ENCODE measurements around the gene KRT86. TPM values are rescaled to one million over a fixed set of nuclear protein-coding genes. Genes with fewer than 3 reads are reported as not detected.

KRT86 gene
- total and polyA plus RNA-seq, 3 donors from 2014 or later, result 2.3 to 4.0 (median 3.2) TPM

DNA sequence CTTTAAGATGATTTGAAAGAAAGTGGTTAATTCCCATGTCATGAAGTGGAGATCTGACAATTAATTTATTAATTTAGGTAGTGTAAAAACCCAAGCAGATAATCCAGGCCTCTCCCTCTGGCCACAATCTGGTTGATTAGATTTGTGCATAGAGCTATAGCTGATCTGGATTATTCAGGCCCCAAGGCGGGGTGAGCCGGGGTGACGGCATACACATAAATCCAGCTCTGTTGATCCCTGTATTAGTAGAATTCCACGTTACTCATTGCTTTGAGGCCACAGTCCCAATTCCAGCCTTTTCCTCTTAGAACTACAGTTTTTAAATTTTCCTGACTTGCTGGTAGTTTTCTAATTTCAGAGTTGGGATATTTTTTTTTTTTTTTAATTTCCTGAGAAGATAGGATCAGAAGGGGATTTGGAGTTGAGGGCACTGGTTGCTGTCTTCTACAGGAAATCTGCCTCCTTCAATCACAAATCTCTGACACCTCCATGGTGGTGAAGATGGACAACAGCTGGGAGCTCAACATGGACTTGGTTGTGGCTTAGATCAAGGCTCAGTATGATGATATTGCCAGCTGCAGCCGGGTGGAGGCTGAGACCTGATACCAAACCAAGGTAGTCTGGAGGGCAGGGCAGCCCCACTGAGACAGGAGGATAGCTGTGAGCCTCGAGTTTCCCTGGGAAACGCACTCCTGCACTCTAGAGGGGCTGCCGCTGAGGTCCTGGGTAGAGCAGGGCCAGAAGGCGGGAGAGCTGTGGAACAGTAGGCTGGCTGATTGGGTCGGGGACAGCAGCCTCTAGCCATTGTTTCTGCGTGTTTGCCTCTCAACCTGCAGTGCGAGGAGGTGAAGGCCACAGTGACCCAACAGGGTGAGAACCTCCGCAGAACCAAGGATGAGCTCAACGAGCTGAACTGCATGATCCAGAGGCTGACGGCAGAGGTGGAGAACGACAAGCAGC, 73.4 kb downstream of the KRT86 start:
- Histone ChIP-seq H3K36me3 (ENCODE audit: low read depth, missing control alignments) (no peaks in the 10 kb centered on the region), H3K27ac (no peak overlapping the region), H3K4me1 (no peaks in the 10 kb centered on the region), H3K27me3 (no peaks in the 10 kb centered on the region), H3K9me3 (no peaks in the 10 kb centered on the region), H3K4me3 (no peak overlapping the region)
- DNase-seq, result no peak
- TF ChIP-seq, protein P1, sequence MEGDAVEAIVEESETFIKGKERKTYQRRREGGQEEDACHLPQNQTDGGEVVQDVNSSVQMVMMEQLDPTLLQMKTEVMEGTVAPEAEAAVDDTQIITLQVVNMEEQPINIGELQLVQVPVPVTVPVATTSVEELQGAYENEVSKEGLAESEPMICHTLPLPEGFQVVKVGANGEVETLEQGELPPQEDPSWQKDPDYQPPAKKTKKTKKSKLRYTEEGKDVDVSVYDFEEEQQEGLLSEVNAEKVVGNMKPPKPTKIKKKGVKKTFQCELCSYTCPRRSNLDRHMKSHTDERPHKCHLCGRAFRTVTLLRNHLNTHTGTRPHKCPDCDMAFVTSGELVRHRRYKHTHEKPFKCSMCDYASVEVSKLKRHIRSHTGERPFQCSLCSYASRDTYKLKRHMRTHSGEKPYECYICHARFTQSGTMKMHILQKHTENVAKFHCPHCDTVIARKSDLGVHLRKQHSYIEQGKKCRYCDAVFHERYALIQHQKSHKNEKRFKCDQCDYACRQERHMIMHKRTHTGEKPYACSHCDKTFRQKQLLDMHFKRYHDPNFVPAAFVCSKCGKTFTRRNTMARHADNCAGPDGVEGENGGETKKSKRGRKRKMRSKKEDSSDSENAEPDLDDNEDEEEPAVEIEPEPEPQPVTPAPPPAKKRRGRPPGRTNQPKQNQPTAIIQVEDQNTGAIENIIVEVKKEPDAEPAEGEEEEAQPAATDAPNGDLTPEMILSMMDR (IDR thresholded peaks at IDR 0.05), result no peak
- TF ChIP-seq POLR2A (IDR thresholded peaks at IDR 0.05), result no peak
- 79 to 81% methylated on average over 16 of the region's 16 CpGs for WGBS, 2 donors
- intact Hi-C loops (cut with DNase I; ENCODE audit: low total_unique reads), result no loop called here

DNA sequence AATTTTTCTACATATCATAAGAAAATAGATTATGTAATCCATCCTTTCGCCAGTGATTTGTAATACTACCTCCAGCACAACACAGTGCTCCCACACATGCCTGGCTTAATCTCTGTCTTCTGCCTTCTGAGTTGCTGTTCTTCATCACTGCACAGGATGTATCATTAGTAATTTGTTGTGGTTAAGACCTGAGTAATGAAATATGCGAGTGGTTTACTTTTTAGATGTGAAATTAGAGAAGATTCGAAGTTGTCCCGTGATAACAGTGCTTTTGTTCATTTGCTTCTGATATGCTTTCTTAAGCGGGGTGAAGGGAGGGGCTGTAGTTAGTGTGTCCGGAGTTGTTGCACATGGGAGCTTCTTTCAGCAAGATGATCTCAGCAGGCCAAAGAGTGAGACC, 74.8 kb downstream of the KRT86 start:
- H3K27ac ChIP-seq, result no peak overlapping the region
- H3K36me3 ChIP-seq (ENCODE audit: low read depth, missing control alignments), result no peaks in the 10 kb centered on the region
- no peaks in the 10 kb centered on the region for H3K9me3 ChIP-seq
- H3K27me3 ChIP-seq, result no peaks in the 10 kb centered on the region
- DNase-seq, result no peak
- H3K4me3 ChIP-seq, result no peak overlapping the region
- TF ChIP-seq, protein P1 (IDR thresholded peaks at IDR 0.05), result no peak
- no peak for TF ChIP-seq POLR2A (IDR thresholded peaks at IDR 0.05)
- WGBS, 2 donors, result 41 to 54% methylated on average over 6 of the region's 6 CpGs
- H3K4me1 ChIP-seq, result no peaks in the 10 kb centered on the region
- intact Hi-C loops (cut with DNase I; ENCODE audit: low total_unique reads), result no loop called here

DNA sequence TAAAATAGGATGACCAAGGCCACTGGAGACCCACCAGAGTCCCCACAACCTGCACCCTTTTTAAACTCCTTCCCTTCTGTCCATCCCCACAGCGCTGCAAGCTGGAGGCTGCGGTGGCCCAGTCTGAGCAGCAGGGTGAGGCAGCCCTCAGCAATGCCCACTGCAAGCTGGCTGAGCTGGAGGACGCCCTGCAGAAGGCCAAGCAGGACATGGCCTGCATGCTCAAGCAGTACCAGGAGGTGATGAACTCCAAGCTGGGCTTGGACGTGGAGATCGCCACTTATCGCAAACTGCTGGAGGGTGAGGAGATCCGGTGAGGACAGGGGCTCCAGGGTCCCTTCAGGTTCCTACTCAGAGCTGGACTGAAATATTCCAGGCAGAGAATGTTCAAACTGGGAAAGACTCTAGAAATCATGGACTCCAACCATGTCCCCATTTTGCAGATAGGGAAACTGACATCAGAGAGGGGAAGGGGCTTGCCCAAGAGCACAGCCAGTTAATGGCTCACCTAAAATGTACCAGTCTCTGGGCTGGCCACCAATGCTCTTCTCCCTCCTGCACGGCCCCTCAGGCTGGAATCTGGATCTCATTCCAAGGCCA, 75.7 kb downstream of the KRT86 start:
- no peak for TF ChIP-seq POLR2A (IDR thresholded peaks at IDR 0.05)
- TF ChIP-seq, protein P1 (IDR thresholded peaks at IDR 0.05), result no peak
- no peak overlapping the region for H3K4me3 ChIP-seq
- DNase-seq, result no peak
- no peaks in the 10 kb centered on the region for H3K4me1 ChIP-seq
- no peak overlapping the region for H3K27ac ChIP-seq
- 83 to 96% methylated on average over 8 of the region's 8 CpGs for WGBS, 2 donors
- intact Hi-C loops (cut with DNase I; ENCODE audit: low total_unique reads), result no loop called here
- no peaks in the 10 kb centered on the region for H3K36me3 ChIP-seq (ENCODE audit: low read depth, missing control alignments)
- no peaks in the 10 kb centered on the region for H3K27me3 ChIP-seq
- no peaks in the 10 kb centered on the region for H3K9me3 ChIP-seq

DNA sequence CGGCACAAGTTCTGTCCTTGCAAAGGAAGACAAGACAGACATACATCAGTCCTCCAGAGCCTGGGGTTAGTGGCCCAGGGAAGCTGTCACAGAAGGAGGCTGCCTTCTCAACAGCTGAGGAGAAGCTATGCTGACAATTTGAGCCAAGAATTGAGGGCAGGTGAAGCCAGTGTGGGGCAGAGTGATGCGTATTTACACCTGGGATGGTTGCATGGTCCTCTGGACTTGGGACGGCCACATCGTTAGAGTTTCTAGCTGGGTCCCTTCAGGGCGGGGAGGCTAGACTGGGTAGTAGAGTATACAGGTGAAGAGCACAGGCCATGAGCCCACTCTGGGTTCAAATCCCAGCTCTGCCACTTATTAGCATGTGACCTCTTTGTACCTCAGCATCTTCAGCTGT, 76.3 kb downstream of the KRT86 start:
- 93% methylated on average over 5 of the region's 5 CpGs for WGBS, 2 donors
- Histone ChIP-seq H3K27me3 (no peaks in the 10 kb centered on the region), H3K36me3 (ENCODE audit: low read depth, missing control alignments) (no peaks in the 10 kb centered on the region), H3K4me3 (no peak overlapping the region), H3K4me1 (no peaks in the 10 kb centered on the region), H3K27ac (no peak overlapping the region), H3K9me3 (no peaks in the 10 kb centered on the region)
- intact Hi-C loops (cut with DNase I; ENCODE audit: low total_unique reads), result no loop called here
- DNase-seq, result no peak
- TF ChIP-seq POLR2A (IDR thresholded peaks at IDR 0.05), result no peak
- TF ChIP-seq, protein P1 (IDR thresholded peaks at IDR 0.05), result no peak
